ENCODE data around the gene DROSHA. TPM values are rescaled to one million over a fixed set of nuclear protein-coding genes. Genes with fewer than 3 reads are reported as not detected.

Gene DROSHA
- total and polyA plus RNA-seq, 2 of the 8 experiments (the other 6 are each of a cell fraction or from before 2014, with no cell fraction given), result 65.9 to 122 TPM

DNA sequence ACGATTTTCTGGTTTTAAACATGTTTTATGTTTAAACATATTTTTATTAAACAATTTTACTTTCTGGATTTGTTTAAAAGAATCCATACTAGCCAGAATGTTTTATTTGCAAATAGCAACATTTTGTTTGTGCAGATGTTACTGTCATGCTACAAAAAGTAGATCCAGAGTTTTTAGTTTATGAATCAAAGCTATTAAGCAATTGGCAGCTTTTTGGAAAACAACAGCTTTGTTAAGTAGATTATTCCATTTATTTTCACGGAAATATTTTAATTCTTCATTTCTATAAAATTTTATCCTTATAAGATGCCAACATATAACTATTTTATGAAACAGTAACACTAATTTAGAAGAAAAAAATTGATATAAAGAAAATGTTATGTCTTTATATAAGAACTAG, 60.9 kb downstream of the DROSHA start:
- CTCF ChIA-PET (ENCODE audit: partially characterized antibody), result no interaction called here
- no peak overlapping the region for H4K8ac ChIP-seq (ENCODE audit: extremely low read depth, insufficient read depth, low read length)
- TF ChIP-seq RXRA (IDR thresholded peaks at IDR 0.05; ENCODE audit: insufficient read depth, low read depth, low read length) (no peak), NANOG (IDR thresholded peaks at IDR 0.05; ENCODE audit: insufficient read depth, low read depth, low read length, poor library complexity, severe bottlenecking) (no peak), TBP (IDR thresholded peaks at IDR 0.05; ENCODE audit: low read depth, low read length) (no peak), EP300 (IDR thresholded peaks at IDR 0.05; ENCODE audit: borderline replicate concordance in 1 of 2, low read depth in 2 of 2, low read length in 2 of 2) (no peak), HDAC2 (IDR thresholded peaks at IDR 0.05; ENCODE audit: borderline replicate concordance in 1 of 2, low read depth in 2 of 2, low read length in 2 of 2) (no peak), SRF (IDR thresholded peaks at IDR 0.05; ENCODE audit: low read depth, low read length) (no peak), SP1 (IDR thresholded peaks at IDR 0.05; ENCODE audit: low read depth, low read length) (no peak), CBX5 (IDR thresholded peaks at IDR 0.05; ENCODE audit: low read depth, low read length) (no peak), MAX (IDR thresholded peaks at IDR 0.05) (no peak), SIN3A (conservative IDR thresholded peaks at IDR 0.05 in 1 of 2, IDR thresholded peaks at IDR 0.05 in 1 of 2; ENCODE audit: low read depth in 1 of 2, low read length in 2 of 2) (no peak), KDM5A (IDR thresholded peaks at IDR 0.05; ENCODE audit: low read length) (no peak), PHF8 (conservative IDR thresholded peaks at IDR 0.05; ENCODE audit: low read depth, low read length) (no peak)
- TF ChIP-seq, protein P1, sequence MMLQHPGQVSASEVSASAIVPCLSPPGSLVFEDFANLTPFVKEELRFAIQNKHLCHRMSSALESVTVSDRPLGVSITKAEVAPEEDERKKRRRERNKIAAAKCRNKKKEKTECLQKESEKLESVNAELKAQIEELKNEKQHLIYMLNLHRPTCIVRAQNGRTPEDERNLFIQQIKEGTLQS (IDR thresholded peaks at IDR 0.05; ENCODE audit: insufficient read depth, low read depth, low read length), result no peak

More for the DNA sequence above, 60.9 kb downstream of the DROSHA start:
- Histone ChIP-seq H3K56ac (replicated peaks; ENCODE audit: insufficient read length, low read depth, low read length) (no peak overlapping the region), H3K36me3 (ENCODE audit: control insufficient read depth in 2 of 4, insufficient read depth in 4 of 4, low read length in 3 of 4) (peaks cover 0 to 24% (median 9%) of the 10 kb centered on the region in 4 experiments; a peak in 5 of 8 replicates), H3K9me3 (ENCODE audit: insufficient read depth in 2 of 2, low read depth in 1 of 2, low read length in 1 of 2) (no peaks in the 10 kb centered on the region), H3K4me3 (ENCODE audit: extremely low read depth in 1 of 4, insufficient read depth in 2 of 4, low read depth in 3 of 4, low read length in 4 of 4) (no peak overlapping the region), H3K4me2 (ENCODE audit: insufficient read depth in 1 of 2, low read depth in 2 of 2, low read length in 2 of 2) (no peak overlapping the region), H2BK5ac (ENCODE audit: low read depth, low read length) (no peak overlapping the region), H3K27me3 (replicated peaks in 1 of 4; ENCODE audit: control insufficient read depth in 3 of 4, extremely low read depth in 1 of 4, insufficient read depth in 3 of 4, low read length in 3 of 4) (no peaks in the 10 kb centered on the region), H3K9ac (replicated peaks in 1 of 4; ENCODE audit: extremely low read depth in 1 of 4, low read depth in 3 of 4, low read length in 3 of 4) (no peak overlapping the region), H3K14ac (ENCODE audit: insufficient read length) (no peak overlapping the region), H3K4me1 (replicated peaks in 1 of 4; ENCODE audit: control insufficient read depth in 3 of 4, insufficient read depth in 4 of 4, low read length in 3 of 4) (no peaks in the 10 kb centered on the region), H2BK20ac (ENCODE audit: low read length) (no peak overlapping the region), H3K79me2 (ENCODE audit: control insufficient read depth in 1 of 2, insufficient read depth in 2 of 2, low read length in 2 of 2) (no peaks in the 10 kb centered on the region), H2AFZ (ENCODE audit: low read length) (no peak overlapping the region), H3K23ac (ENCODE audit: insufficient read length) (no peak overlapping the region), H3K18ac (ENCODE audit: extremely low read depth, low read length) (no peak overlapping the region), H2BK12ac (ENCODE audit: low read depth, low read length) (no peak overlapping the region), H2BK15ac (ENCODE audit: low read length) (no peak overlapping the region), H3K4ac (replicated peaks; ENCODE audit: insufficient read length, low read depth, low read length) (no peak overlapping the region), H3K79me1 (ENCODE audit: low read depth, low read length) (peaks cover 2% of the 10 kb centered on the region; the same call in 1 of the 2 replicates), H3K27ac (ENCODE audit: low read depth, low read length) (no peak overlapping the region), H4K5ac (ENCODE audit: insufficient read length, low read depth, low read length) (no peak overlapping the region), H2BK120ac (replicated peaks; ENCODE audit: low read depth, low read length) (no peak overlapping the region), H4K20me1 (replicated peaks in 1 of 2; ENCODE audit: control insufficient read depth in 1 of 2, insufficient read depth in 2 of 2, low read length in 2 of 2) (no peaks in the 10 kb centered on the region), H3K23me2 (ENCODE audit: low read depth, low read length) (no peaks in the 10 kb centered on the region), H2AK5ac (ENCODE audit: low read depth, low read length) (no peak overlapping the region), H4K91ac (replicated peaks; ENCODE audit: insufficient read length, low read length) (no peak overlapping the region)
- DNase-seq (ENCODE audit: low read depth in 1 of 2, low spot score in 2 of 2) (no peak), FAIRE-seq (no peak)
- POLR2A ChIA-PET (ENCODE audit: partially characterized antibody), result no interaction called here
- 92% methylated on average over 2 of the region's 2 CpGs; no CpG with 5 or more reads in 1 of the 2 experiments for WGBS, 2 experiments (ENCODE audit: extremely low coverage in 1 of 2, insufficient coverage in 1 of 2, insufficient read length in 1 of 2, insufficient replicate concordance in 2 of 2, low coverage in 1 of 2, low lambda C conversion rate in 2 of 2, missing lambda C conversion rate in 1 of 2)

All from H1 (cell line).